ENCODE measurements around the gene METTL25B.

Gene METTL25B

GRCh38 chr1:156705918-156706656 is 22.2 kb upstream of the METTL25B start:
- Histone ChIP-seq H3K4me3 (peak overlapping the region; percentile 71), H3K27ac (no peak overlapping the region), H3K9me3 (ENCODE audit: low read depth, low read length) (no peaks in the 10 kb centered on the region), H3K36me3 (ENCODE audit: insufficient read depth, low read length) (no peaks in the 10 kb centered on the region), H3K9ac (ENCODE audit: insufficient read length) (no peak overlapping the region)
- DNase-seq (ENCODE audit: low read depth, low spot score): no peak
- no peak for TF ChIP-seq FOXP2 (optimal IDR thresholded peaks at IDR 0.05; ENCODE audit: control extremely low read depth, extremely low read length, insufficient read depth)

GRCh38 chr1:156706657-156707416 is 21.4 kb upstream of the METTL25B start:
- no peaks in the 10 kb centered on the region for H3K9me3 ChIP-seq (ENCODE audit: low read depth, low read length)
- H3K4me3 ChIP-seq: no peak overlapping the region
- no peak for DNase-seq (ENCODE audit: low read depth, low spot score)
- H3K36me3 ChIP-seq (ENCODE audit: insufficient read depth, low read length): no peaks in the 10 kb centered on the region
- no peak overlapping the region for H3K9ac ChIP-seq (ENCODE audit: insufficient read length)
- TF ChIP-seq EZH2 (IDR thresholded peaks at IDR 0.05) (no peak), FOXP2 (optimal IDR thresholded peaks at IDR 0.05; ENCODE audit: control extremely low read depth, extremely low read length, insufficient read depth) (no peak), POLR2AphosphoS5 (IDR thresholded peaks at IDR 0.05; ENCODE audit: borderline replicate concordance, low read depth, low read length) (no peak)
- no peak overlapping the region for H3K27ac ChIP-seq

GRCh38 chr1:156707417-156708217 is 20.7 kb upstream of the METTL25B start:
- H3K36me3 ChIP-seq (ENCODE audit: insufficient read depth, low read length): no peaks in the 10 kb centered on the region
- H3K9ac ChIP-seq (ENCODE audit: insufficient read length): no peak overlapping the region
- H3K27ac ChIP-seq: no peak overlapping the region
- no peaks in the 10 kb centered on the region for H3K9me3 ChIP-seq (ENCODE audit: low read depth, low read length)
- DNase-seq (ENCODE audit: low read depth, low spot score): no peak
- no peak overlapping the region for H3K4me3 ChIP-seq
- TF ChIP-seq POLR2AphosphoS5 (IDR thresholded peaks at IDR 0.05; ENCODE audit: borderline replicate concordance, low read depth, low read length) (no peak), EZH2 (IDR thresholded peaks at IDR 0.05) (no peak), FOXP2 (optimal IDR thresholded peaks at IDR 0.05; ENCODE audit: control extremely low read depth, extremely low read length, insufficient read depth) (no peak)

DNA sequence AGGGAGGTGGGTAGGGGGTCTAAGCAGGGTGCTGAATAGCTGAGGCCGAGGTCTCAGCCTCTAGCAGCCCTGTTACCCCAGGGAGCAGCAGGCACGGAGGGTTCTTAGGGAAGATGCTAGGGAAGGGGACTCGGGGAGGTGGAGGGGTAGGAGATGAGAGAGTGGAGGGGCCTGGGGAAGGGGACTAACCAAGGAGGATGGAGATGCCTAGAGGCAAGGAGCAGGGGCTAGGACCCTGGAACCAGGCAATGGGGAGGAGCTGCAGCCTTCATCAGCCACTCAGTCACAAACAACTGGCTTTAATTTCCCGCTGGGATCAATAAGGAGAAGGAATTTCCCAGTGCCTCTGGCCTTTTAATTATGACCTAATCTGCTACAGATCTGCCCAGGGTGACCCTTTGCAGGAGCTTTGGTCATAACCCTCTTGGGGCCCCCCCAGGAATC is 20.0 kb upstream of the METTL25B start:
- no peak for DNase-seq (ENCODE audit: low read depth, low spot score)
- no peak for TF ChIP-seq POLR2AphosphoS5 (IDR thresholded peaks at IDR 0.05; ENCODE audit: borderline replicate concordance, low read depth, low read length)
- H3K9ac ChIP-seq (ENCODE audit: insufficient read length): no peak overlapping the region
- no peak overlapping the region for H3K4me3 ChIP-seq
- H3K9me3 ChIP-seq (ENCODE audit: low read depth, low read length): no peaks in the 10 kb centered on the region
- no peak overlapping the region for H3K27ac ChIP-seq
- no peaks in the 10 kb centered on the region for H3K36me3 ChIP-seq (ENCODE audit: insufficient read depth, low read length)

GRCh38 chr1:156709031-156709430 is 19.2 kb upstream of the METTL25B start:
- TF ChIP-seq EZH2 (IDR thresholded peaks at IDR 0.05) (no peak), FOXP2 (optimal IDR thresholded peaks at IDR 0.05; ENCODE audit: control extremely low read depth, extremely low read length, insufficient read depth) (no peak)
- H3K27ac ChIP-seq: 0 out of 2 replicates have a peak overlapping the region, but pooled peaks have one; percentile 13
- H3K9me3 ChIP-seq (ENCODE audit: low read depth, low read length): no peaks in the 10 kb centered on the region
- DNase-seq (ENCODE audit: low read depth, low spot score): no peak
- H3K4me3 ChIP-seq: no peak overlapping the region
- H3K9ac ChIP-seq (ENCODE audit: insufficient read length): no peak overlapping the region
- H3K36me3 ChIP-seq (ENCODE audit: insufficient read depth, low read length): no peaks in the 10 kb centered on the region

DNA sequence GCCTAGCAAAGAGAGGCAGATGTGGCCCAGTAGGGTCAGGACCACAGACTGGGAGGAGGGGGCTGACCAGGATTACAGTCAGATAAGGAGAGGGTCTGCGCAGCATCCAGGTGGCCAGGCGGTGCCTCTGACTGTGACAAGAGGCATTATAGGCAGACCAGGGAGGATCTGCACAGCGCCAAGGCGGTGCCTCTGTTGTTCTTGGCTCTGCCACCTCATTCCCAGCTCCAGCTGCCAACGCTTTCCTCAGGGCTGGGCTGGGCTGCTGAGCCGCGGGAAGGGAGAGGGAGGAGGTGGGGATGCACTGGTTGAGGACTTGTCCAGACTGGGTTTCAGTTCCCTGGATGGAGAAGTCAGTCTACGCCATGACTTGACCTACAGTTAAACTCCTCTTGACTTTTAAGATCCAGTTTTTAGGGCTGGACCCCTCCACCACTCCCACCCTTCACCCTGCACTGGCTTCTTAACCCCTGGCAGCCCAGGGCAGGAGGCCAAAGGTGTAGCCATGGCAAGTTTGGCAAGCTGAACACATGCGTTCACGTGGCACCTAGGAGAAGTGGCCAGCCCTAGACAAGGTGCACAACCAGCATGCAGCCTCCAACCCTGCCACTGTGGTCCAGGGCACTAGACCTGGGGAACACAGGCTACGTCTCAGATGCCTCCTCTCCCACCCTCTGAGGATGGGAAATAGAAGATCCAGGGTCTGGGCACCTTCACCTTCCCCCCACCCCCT is 18.3 kb upstream of the METTL25B start:
- no peaks in the 10 kb centered on the region for H3K36me3 ChIP-seq (ENCODE audit: insufficient read depth, low read length)
- H3K9ac ChIP-seq (ENCODE audit: insufficient read length): no peak overlapping the region
- H3K27ac ChIP-seq: no peak overlapping the region
- DNase-seq (ENCODE audit: low read depth, low spot score): no peak
- no peaks in the 10 kb centered on the region for H3K9me3 ChIP-seq (ENCODE audit: low read depth, low read length)
- no peak overlapping the region for H3K4me3 ChIP-seq
- TF ChIP-seq POLR2AphosphoS5 (IDR thresholded peaks at IDR 0.05; ENCODE audit: borderline replicate concordance, low read depth, low read length) (no peak), EZH2 (IDR thresholded peaks at IDR 0.05) (no peak), FOXP2 (optimal IDR thresholded peaks at IDR 0.05; ENCODE audit: control extremely low read depth, extremely low read length, insufficient read depth) (no peak)

- Histone ChIP-seq H3K4me3 (no peak overlapping the region), H3K9ac (ENCODE audit: insufficient read length) (no peak overlapping the region)
- TF ChIP-seq FOXP2 (optimal IDR thresholded peaks at IDR 0.05; ENCODE audit: control extremely low read depth, extremely low read length, insufficient read depth): no peak
- TF ChIP-seq EZH2 (IDR thresholded peaks at IDR 0.05): no peak
Observed at GRCh38 chr1:156711011-156711817, 17.1 kb upstream of the METTL25B start.

More at GRCh38 chr1:156711011-156711817, 17.1 kb upstream of the METTL25B start:
- no peaks in the 10 kb centered on the region for H3K9me3 ChIP-seq (ENCODE audit: low read depth, low read length)
- no peak overlapping the region for H3K27ac ChIP-seq
- H3K36me3 ChIP-seq (ENCODE audit: insufficient read depth, low read length): no peaks in the 10 kb centered on the region
- no peak for DNase-seq (ENCODE audit: low read depth, low spot score)
